Trophoblast cell (in vitro differentiated cells and primary cell): ENCODE measurements around the gene CA12.

ENCODE experiments used
- DNase-seq, 2 donors: peaks; one replicate each; pipeline ENCODE4 v3.0.0-alpha.2; 2016
- H2AFZ ChIP-seq: 2 replicates; pipeline ENCODE4 v1.6.1; 2013; ENCODE audit warnings: low read length, moderate library complexity, mild to moderate bottlenecking; ENCODE audit not compliant: insufficient read depth, poor library complexity
- H2AK5ac ChIP-seq: 2 replicates; pipeline ENCODE4 v1.6.1; 2013; ENCODE audit warnings: mild to moderate bottlenecking, low read length
- H2BK120ac ChIP-seq: 2 replicates; pipeline ENCODE4 v1.6.1; 2013; ENCODE audit warnings: low read length, mild to moderate bottlenecking, moderate library complexity; ENCODE audit not compliant: insufficient read depth, poor library complexity
- H2BK12ac ChIP-seq: 2 replicates; pipeline ENCODE4 v1.6.1; 2013; ENCODE audit warnings: mild to moderate bottlenecking, low read length, moderate library complexity
- H2BK5ac ChIP-seq: 2 replicates; pipeline ENCODE4 v1.6.1; 2013; ENCODE audit warnings: low read length, low read depth, moderate library complexity, mild to moderate bottlenecking; ENCODE audit not compliant: poor library complexity
- H3K14ac ChIP-seq: 2 replicates; pipeline ENCODE4 v1.6.1; 2013; ENCODE audit warnings: mild to moderate bottlenecking, low read length
- H3K18ac ChIP-seq: 2 replicates; pipeline ENCODE4 v1.6.1; 2013; ENCODE audit warnings: mild to moderate bottlenecking, low read length
- H3K23ac ChIP-seq: 2 replicates; pipeline ENCODE4 v1.6.1; 2013; ENCODE audit warnings: low read length
- H3K27ac ChIP-seq: 2 replicates; pipeline ENCODE4 v1.5.1; 2013; ENCODE audit warnings: low read depth, mild to moderate bottlenecking, inconsistent platforms, low read length, moderate library complexity
- H3K27me3 ChIP-seq: 2 replicates; pipeline ENCODE4 v1.6.1; 2013; ENCODE audit warnings: inconsistent platforms, mild to moderate bottlenecking, low read length, moderate library complexity; ENCODE audit not compliant: insufficient read depth
- H3K36me3 ChIP-seq, 2 experiments: 1 replicate in 1 of 2; 2 replicates in 1 of 2; pipeline ENCODE4 v1.6.1; 2013; ENCODE audit warnings: low read length in 2 of 2, mild to moderate bottlenecking in 2 of 2, moderate library complexity in 1 of 2; ENCODE audit not compliant: insufficient read depth in 2 of 2, control insufficient read depth in 1 of 2
- H3K4ac ChIP-seq: 2 replicates; pipeline ENCODE4 v1.6.1; 2013; ENCODE audit warnings: low read depth, mild to moderate bottlenecking, low read length, moderate library complexity
- H3K4me1 ChIP-seq, 2 experiments: 1 replicate in 1 of 2; 2 replicates in 1 of 2; pipeline ENCODE4 v1.6.1; 2013; ENCODE audit warnings: low read length in 2 of 2, mild to moderate bottlenecking in 2 of 2, moderate library complexity in 1 of 2; ENCODE audit not compliant: insufficient read depth in 2 of 2, control insufficient read depth in 1 of 2
- H3K4me2 ChIP-seq: 2 replicates; pipeline ENCODE4 v1.6.1; 2013; ENCODE audit warnings: inconsistent platforms, mild to moderate bottlenecking, low read length, moderate library complexity
- H3K4me3 ChIP-seq: 2 replicates; pipeline ENCODE4 v1.5.1; 2013; ENCODE audit warnings: mild to moderate bottlenecking, low read depth, low read length, inconsistent platforms
- H3K79me1 ChIP-seq: one replicate; pipeline ENCODE4 v1.6.1; 2013; ENCODE audit warnings: low read length
- H3K79me2 ChIP-seq: 2 replicates; pipeline ENCODE4 v1.6.1; 2013; ENCODE audit warnings: low read length, mild to moderate bottlenecking; ENCODE audit not compliant: control insufficient read depth, insufficient read depth, poor library complexity
- H3K9ac ChIP-seq: 2 replicates; pipeline ENCODE4 v1.6.1; 2013; ENCODE audit warnings: mild to moderate bottlenecking, low read length
- H3K9me3 ChIP-seq: 2 replicates; pipeline ENCODE4 v1.6.1; 2013; ENCODE audit warnings: low read depth, mild to moderate bottlenecking, control low read depth, inconsistent platforms, low read length; ENCODE audit not compliant: insufficient read depth
- H4K12ac ChIP-seq: 2 replicates; pipeline ENCODE4 v1.6.1; 2013; ENCODE audit warnings: low read depth, mild to moderate bottlenecking, low read length, moderate library complexity
- H4K8ac ChIP-seq: 2 replicates; pipeline ENCODE4 v1.6.1; 2013; ENCODE audit warnings: low read depth, mild to moderate bottlenecking, low read length, moderate library complexity
- H4K91ac ChIP-seq: one replicate; pipeline ENCODE4 v1.6.1; 2013; ENCODE audit warnings: low read depth, mild to moderate bottlenecking, low read length, moderate library complexity
- WGBS: extraction: QIAGEN DNeasy Blood & Tissue Kit; methylation state at CpG from one replicate; pipeline ENCODE4 v1.1.7; 2013; ENCODE audit warnings: missing lambda C conversion rate; ENCODE audit not compliant: insufficient read length, insufficient coverage; ENCODE audit errors: extremely low coverage; 5-methylcytosine and 5-hydroxymethylcytosine counted together

Gene CA12

GRCh38 chr15:63422891-63423590, 41.4 kb upstream of the CA12 start:
- Histone ChIP-seq H2BK120ac (no peak overlapping the region), H4K91ac (no peak overlapping the region), H3K79me2 (no peaks in the 10 kb centered on the region), H3K27ac (no peak overlapping the region), H3K27me3 (no peaks in the 10 kb centered on the region), H3K23ac (no peak overlapping the region), H3K4me3 (no peak overlapping the region), H3K4ac (no peak overlapping the region), H3K36me3 (no peaks in the 10 kb centered on the region), H4K8ac (no peak overlapping the region), H3K4me2 (no peak overlapping the region), H3K9me3 (peaks cover 3% of the 10 kb centered on the region), H3K4me1 (no peaks in the 10 kb centered on the region), H3K14ac (no peak overlapping the region), H2BK5ac (no peak overlapping the region), H2AK5ac (no peak overlapping the region), H3K18ac (no peak overlapping the region), H2AFZ (no peak overlapping the region), H3K79me1 (no peaks in the 10 kb centered on the region), H3K9ac (no peak overlapping the region), H2BK12ac (no peak overlapping the region), H4K12ac (no peak overlapping the region)
- WGBS: 100% methylated on average over 1 of the region's 10 CpGs
- DNase-seq: no peak

GRCh38 chr15:63421433-63421832, 39.8 kb upstream of the CA12 start:
- no peak overlapping the region for H2BK120ac ChIP-seq
- H3K14ac ChIP-seq: no peak overlapping the region
- no peak overlapping the region for H4K91ac ChIP-seq
- no peak overlapping the region for H3K4ac ChIP-seq
- no peak overlapping the region for H4K12ac ChIP-seq
- no peak overlapping the region for H3K27ac ChIP-seq
- no peaks in the 10 kb centered on the region for H3K36me3 ChIP-seq
- H3K9me3 ChIP-seq: no peaks in the 10 kb centered on the region
- no peak overlapping the region for H3K9ac ChIP-seq
- H4K8ac ChIP-seq: no peak overlapping the region
- no peak for DNase-seq
- H2BK5ac ChIP-seq: no peak overlapping the region
- H2AFZ ChIP-seq: no peak overlapping the region
- H3K4me2 ChIP-seq: no peak overlapping the region
- no peaks in the 10 kb centered on the region for H3K79me2 ChIP-seq
- WGBS: no CpG with 5 or more reads among the region's 3 CpGs
- H3K27me3 ChIP-seq: no peaks in the 10 kb centered on the region
- no peaks in the 10 kb centered on the region for H3K79me1 ChIP-seq
- H3K4me3 ChIP-seq: no peak overlapping the region
- H3K23ac ChIP-seq: no peak overlapping the region
- no peak overlapping the region for H3K18ac ChIP-seq
- H2AK5ac ChIP-seq: no peak overlapping the region
- H3K4me1 ChIP-seq: no peaks in the 10 kb centered on the region
- no peak overlapping the region for H2BK12ac ChIP-seq

- Histone ChIP-seq H3K14ac (no peak overlapping the region), H3K4me3 (no peak overlapping the region), H3K4me1 (no peaks in the 10 kb centered on the region), H3K23ac (no peak overlapping the region), H2AFZ (no peak overlapping the region), H2BK12ac (no peak overlapping the region), H3K79me1 (no peaks in the 10 kb centered on the region), H3K9me3 (no peaks in the 10 kb centered on the region), H3K4ac (no peak overlapping the region), H4K12ac (no peak overlapping the region), H2BK120ac (no peak overlapping the region), H3K27ac (no peak overlapping the region), H3K9ac (no peak overlapping the region), H4K8ac (no peak overlapping the region), H3K79me2 (no peaks in the 10 kb centered on the region), H2BK5ac (no peak overlapping the region), H2AK5ac (no peak overlapping the region), H3K27me3 (no peaks in the 10 kb centered on the region), H3K18ac (no peak overlapping the region), H4K91ac (no peak overlapping the region), H3K4me2 (no peak overlapping the region), H3K36me3 (no peaks in the 10 kb centered on the region)
- DNase-seq: peak in 1 of 2 donors; percentile 26
- no CpG with 5 or more reads among the region's 5 CpGs for WGBS
Measured at GRCh38 chr15:63420333-63420747, 38.7 kb upstream of the CA12 start.

GRCh38 chr15:63418811-63419210, 37.2 kb upstream of the CA12 start:
- H2BK5ac ChIP-seq: no peak overlapping the region
- H3K9ac ChIP-seq: no peak overlapping the region
- H4K91ac ChIP-seq: no peak overlapping the region
- DNase-seq: no peak
- H3K27ac ChIP-seq: no peak overlapping the region
- no peaks in the 10 kb centered on the region for H3K9me3 ChIP-seq
- H3K36me3 ChIP-seq: no peaks in the 10 kb centered on the region
- H2BK12ac ChIP-seq: no peak overlapping the region
- H4K8ac ChIP-seq: no peak overlapping the region
- no peak overlapping the region for H3K23ac ChIP-seq
- H3K4me2 ChIP-seq: no peak overlapping the region
- no peak overlapping the region for H2BK120ac ChIP-seq
- no peak overlapping the region for H2AFZ ChIP-seq
- H3K4ac ChIP-seq: no peak overlapping the region
- H3K4me3 ChIP-seq: no peak overlapping the region
- no peak overlapping the region for H3K14ac ChIP-seq
- no peaks in the 10 kb centered on the region for H3K4me1 ChIP-seq
- no peak overlapping the region for H2AK5ac ChIP-seq
- H3K79me1 ChIP-seq: no peaks in the 10 kb centered on the region
- no peaks in the 10 kb centered on the region for H3K27me3 ChIP-seq
- no peak overlapping the region for H3K18ac ChIP-seq
- WGBS: no CpG with 5 or more reads among the region's 8 CpGs
- no peak overlapping the region for H4K12ac ChIP-seq
- no peaks in the 10 kb centered on the region for H3K79me2 ChIP-seq
